IMR-90 (cell line): ENCODE data around the gene MAK. TPM values are rescaled to one million over a fixed set of nuclear protein-coding genes. Genes with fewer than 3 reads are reported as not detected.
A peak's percentile ranks its signal among the peaks of the same experiment; 100 is the strongest.

Source experiments
- ATAC-seq: fragments of 200-7000 bp; cut with Tn5 transposase; 2 replicates; pipeline ENCODE4 v1.9.1; 2020; ENCODE audit warnings: low read depth, mild to moderate bottlenecking, moderate library complexity
- BruUV-seq: library from RNA; stranded (reverse); fragments of 400-500 nt; replicated peaks from 2 replicates; lab custom pipeline; 2021; lab: Mats Ljungman, UMichigan
- CTCF ChIA-PET: fragments of 300-600 bp; formaldehyde crosslinking; extraction: SDS; loops from one replicate; lab custom pipeline; 2021; ENCODE audit warnings: antibody characterized with exemption; lab: Yijun Ruan, JAX
- POLR2A ChIA-PET: fragments of 300-600 bp; sonication (Branson Sonifier 250); formaldehyde crosslinking; loops from one replicate; lab custom pipeline; 2022; ENCODE audit warnings: antibody characterized with exemption; ENCODE audit not compliant: unreplicated experiment; lab: Charles Lee
- DNase-seq: peaks from one replicate; pipeline ENCODE4 v3.0.0; 2013
- H2AFZ ChIP-seq: replicated peaks from 2 replicates; pipeline ENCODE3; 2013; ENCODE audit warnings: low read length, mild to moderate bottlenecking; ENCODE audit not compliant: poor library complexity
- H2AK5ac ChIP-seq: 2 replicates; pipeline ENCODE4 v1.6.1; 2013; ENCODE audit warnings: low read depth, low read length, inconsistent platforms
- H2AK9ac ChIP-seq: replicated peaks from 2 replicates; pipeline ENCODE3; 2013; ENCODE audit warnings: mild to moderate bottlenecking, low read depth, low read length, moderate library complexity; ENCODE audit not compliant: poor library complexity
- H2BK120ac ChIP-seq: 2 replicates; pipeline ENCODE4 v1.6.1; 2013; ENCODE audit warnings: low read depth, low read length, inconsistent platforms
- H2BK15ac ChIP-seq: 3 replicates; pipeline ENCODE4 v1.6.1; 2013; ENCODE audit warnings: low read depth, low read length, inconsistent platforms
- H2BK20ac ChIP-seq: 2 replicates; pipeline ENCODE4 v1.6.1; 2013; ENCODE audit warnings: low read depth, mild to moderate bottlenecking, inconsistent platforms, low read length, moderate library complexity
- H2BK5ac ChIP-seq: 2 replicates; pipeline ENCODE4 v1.6.1; 2013; ENCODE audit warnings: mild to moderate bottlenecking, low read depth, low read length, inconsistent platforms; ENCODE audit not compliant: poor library complexity, severe bottlenecking
- H3K14ac ChIP-seq: replicated peaks from 2 replicates; pipeline ENCODE4 v1.6.1; 2013; ENCODE audit warnings: low read depth, low read length, inconsistent platforms
- H3K18ac ChIP-seq: 2 replicates; pipeline ENCODE4 v1.6.1; 2013; ENCODE audit warnings: low read depth, low read length, control low read depth
- H3K23ac ChIP-seq: 2 replicates; pipeline ENCODE4 v1.6.1; 2013; ENCODE audit warnings: low read depth, low read length, inconsistent platforms
- H3K27ac ChIP-seq: 2 replicates; pipeline ENCODE4 v1.5.1; 2013; ENCODE audit warnings: mild to moderate bottlenecking, control low read depth, low read length; ENCODE audit not compliant: insufficient read depth
- H3K27me3 ChIP-seq: 2 replicates; pipeline ENCODE4 v1.6.1; 2013; ENCODE audit warnings: low read length; ENCODE audit not compliant: control insufficient read depth, insufficient read depth
- H3K36me3 ChIP-seq: 2 replicates; pipeline ENCODE4 v1.6.1; 2013; ENCODE audit warnings: low read length, mixed read lengths; ENCODE audit not compliant: control insufficient read depth, insufficient read depth
- H3K4ac ChIP-seq: 2 replicates; pipeline ENCODE4 v1.6.1; 2013; ENCODE audit warnings: low read depth, low read length, inconsistent platforms
- H3K4me1 ChIP-seq: 2 replicates; pipeline ENCODE4 v1.6.1; 2013; ENCODE audit warnings: low read length, mixed read lengths; ENCODE audit not compliant: control insufficient read depth, insufficient read depth
- H3K4me2 ChIP-seq: 2 replicates; pipeline ENCODE4 v1.6.1; 2013; ENCODE audit warnings: low read depth, mild to moderate bottlenecking, control low read depth, low read length, moderate library complexity
- H3K4me3 ChIP-seq: 2 replicates; pipeline ENCODE4 v1.5.1; 2013; ENCODE audit warnings: low read depth, mild to moderate bottlenecking, control low read depth, low read length, moderate library complexity; ENCODE audit not compliant: insufficient read depth
- H3K56ac ChIP-seq: 2 replicates; pipeline ENCODE4 v1.6.1; 2013; ENCODE audit warnings: low read length, inconsistent platforms; ENCODE audit not compliant: insufficient read depth; ENCODE audit errors: extremely low read depth
- H3K79me1 ChIP-seq, 2 experiments: 2 replicates each; pipeline ENCODE4 v1.6.1; 2013; ENCODE audit warnings: low read length in 2 of 2, inconsistent platforms in 1 of 2, low read depth in 1 of 2
- H3K9ac ChIP-seq: 2 replicates; pipeline ENCODE4 v1.6.1; 2013; ENCODE audit warnings: low read depth, low read length, control low read depth
- H3K9me1 ChIP-seq: 2 replicates; pipeline ENCODE4 v1.6.1; 2013; ENCODE audit warnings: low read length, inconsistent platforms; ENCODE audit not compliant: insufficient read depth
- H3K9me3 ChIP-seq: 2 replicates; pipeline ENCODE4 v1.6.1; 2013; ENCODE audit warnings: low read length; ENCODE audit not compliant: control insufficient read depth, insufficient read depth
- H4K20me1 ChIP-seq: 2 replicates; pipeline ENCODE4 v1.6.1; 2013; ENCODE audit warnings: low read length, inconsistent platforms; ENCODE audit not compliant: insufficient read depth
- H4K5ac ChIP-seq: 2 replicates; pipeline ENCODE4 v1.6.1; 2013; ENCODE audit warnings: mild to moderate bottlenecking, low read depth, low read length, control low read depth
- H4K8ac ChIP-seq, 2 experiments: 2 replicates each; pipeline ENCODE4 v1.6.1; 2013; ENCODE audit warnings: low read depth in 2 of 2, low read length in 2 of 2, control low read depth in 1 of 2, inconsistent platforms in 1 of 2
- H4K91ac ChIP-seq: 2 replicates; pipeline ENCODE4 v1.6.1; 2013; ENCODE audit warnings: low read depth, low read length, inconsistent platforms; ENCODE audit not compliant: insufficient read depth
- CEBPB ChIP-seq: IDR thresholded peaks from 2 replicates; pipeline ENCODE4 v1.6.1; 2012; ENCODE audit warnings: low read depth, low read length, improper control_type of control experiment
- MAFK ChIP-seq: IDR thresholded peaks from 2 replicates; pipeline ENCODE4 v1.6.1; 2012; ENCODE audit warnings: low read depth, low read length, improper control_type of control experiment
- NFE2L2 ChIP-seq: fragments of 150-350 bp; IDR thresholded peaks from 2 replicates; pipeline ENCODE4 v1.6.1; 2016; ENCODE audit warnings: low read depth, mild to moderate bottlenecking, low read length
- USF2 ChIP-seq: fragments of 150-350 bp; IDR thresholded peaks from 2 replicates; pipeline ENCODE4 v1.6.1; 2017; ENCODE audit warnings: mild to moderate bottlenecking, antibody characterized with exemption, low read length, low read depth
- WGBS, 2 experiments: methylation state at CpG; one replicate each; pipeline versions ENCODE4 v1.1.5 to v1.1.7; 2013; ENCODE audit warnings: missing lambda C conversion rate in 2 of 2; ENCODE audit not compliant: insufficient read length in 1 of 2; ENCODE audit errors: extremely low coverage in 2 of 2; 5-methylcytosine and 5-hydroxymethylcytosine counted together
- dilution Hi-C: fragments of 300-500 bp; cut with HindIII; formaldehyde crosslinking; loops from one replicate; pipeline ENCODE4 v1.14.3; 2018; ENCODE audit warnings: low sequenced_read_pairs; ENCODE audit not compliant: unreplicated experiment
- in situ Hi-C: fragments of 300-500 bp; cut with MboI; formaldehyde crosslinking; loops from 3 replicates; pipeline ENCODE4 v1.14.3; 2019; ENCODE audit warnings: low sequenced_read_pairs, inconsistent platforms, mixed read lengths
- intact Hi-C: fragments of 100-400 bp; cut with micrococcal nuclease; formaldehyde crosslinking; loops from 2 replicates; pipeline ENCODE4 v1.10.0; 2022
- polyA plus RNA-seq, 3 experiments: library from polyadenylated mRNA; depleted of rRNA; stranded (reverse); fragments of >200 nt; gene quantifications; 2 replicates each; pipeline ENCODE4 v1.2.3, GENCODE V29; 2012; ENCODE audit warnings: low replicate concordance in 1 of 3
- total RNA-seq: library from RNA; depleted of rRNA; stranded (reverse); fragments of >200 nt; gene quantifications from 2 replicates; pipeline ENCODE4 v1.2.3, GENCODE V29; 2012
- TF ChIP-seq, protein P1 (sequence below): conservative IDR thresholded peaks from 2 replicates; pipeline ENCODE4 v1.5.1; 2012; ENCODE audit warnings: mild to moderate bottlenecking, low read depth, low read length, improper control_type of control experiment

Gene MAK
- total and polyA plus RNA-seq, 2 of the 4 experiments (the other 2 are of a cell fraction), result not detected

DNA sequence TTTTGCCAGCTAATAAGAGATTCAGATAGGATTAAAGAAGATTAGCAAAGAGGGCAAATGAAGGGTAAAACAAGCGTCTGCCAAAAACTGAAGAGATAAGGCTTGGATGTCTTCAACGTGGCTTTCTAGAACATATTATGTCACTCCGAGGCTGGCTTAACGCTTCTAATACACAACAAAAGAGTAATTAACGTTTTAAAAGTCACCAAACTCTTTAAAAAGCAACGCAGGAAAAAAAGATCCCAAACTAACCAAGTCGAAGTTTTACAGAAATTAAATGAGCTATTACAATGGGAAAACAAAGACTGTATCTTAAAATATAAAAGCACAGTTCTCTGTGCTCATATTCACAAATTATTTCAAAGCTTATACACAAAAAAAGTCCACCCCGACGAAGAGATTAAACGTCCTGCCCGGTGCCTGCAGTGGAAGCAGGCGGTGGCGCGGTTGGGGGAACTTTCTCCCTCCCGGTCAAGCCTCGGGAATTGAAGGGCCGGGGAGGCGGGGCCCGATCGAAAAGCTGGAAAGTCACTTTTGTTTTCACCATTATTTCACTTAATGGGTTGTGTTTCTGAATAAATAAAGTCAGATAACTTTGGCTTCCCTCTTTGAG is 1.2 kb downstream of the MAK start:
- in situ Hi-C loops, result loop anchor here (25.0 kb wide), 1 partner anchor 675 kb away; no protein-coding TSS in a partner anchor
- Histone ChIP-seq H3K4me1 (peaks cover 3% of the 10 kb centered on the region; the same call in 1 of the 2 replicates), H3K14ac (no peak overlapping the region), H3K27me3 (peaks cover 30% of the 10 kb centered on the region), H3K4me3 (no peak overlapping the region; the same call in 1 of the 2 replicates), H2BK20ac (no peak overlapping the region), H3K4me2 (peak overlapping the region; percentile 95), H2BK120ac (no peak overlapping the region), H4K20me1 (no peaks in the 10 kb centered on the region), H3K4ac (no peak overlapping the region), H2BK15ac (no peak overlapping the region), H3K27ac (no peak overlapping the region), H3K36me3 (no peaks in the 10 kb centered on the region), H2AFZ (no peak overlapping the region), H4K91ac (no peak overlapping the region), H4K5ac (no peak overlapping the region), H3K9ac (no peak overlapping the region), H3K9me1 (no peaks in the 10 kb centered on the region), H3K23ac (no peak overlapping the region), H2AK9ac (no peak overlapping the region), H3K56ac (no peak overlapping the region), H2AK5ac (no peak overlapping the region), H3K79me1 (no peaks in the 10 kb centered on the region), H4K8ac (no peak overlapping the region), H3K9me3 (no peaks in the 10 kb centered on the region), H3K18ac (no peak overlapping the region), H2BK5ac (no peak overlapping the region)
- POLR2A ChIA-PET, result no interaction called here
- no peak for ATAC-seq
- no CpG with 5 or more reads among the region's 20 CpGs for WGBS, 2 experiments
- dilution Hi-C loops, result no loop called here
- intact Hi-C loops, result loop anchor here (5.0 kb wide), 1 partner anchor 230 kb away; no protein-coding TSS in a partner anchor
- no peak for DNase-seq
- CTCF ChIA-PET, result no interaction called here
- BruUV-seq, result no TSS peak
- TF ChIP-seq, protein P1, sequence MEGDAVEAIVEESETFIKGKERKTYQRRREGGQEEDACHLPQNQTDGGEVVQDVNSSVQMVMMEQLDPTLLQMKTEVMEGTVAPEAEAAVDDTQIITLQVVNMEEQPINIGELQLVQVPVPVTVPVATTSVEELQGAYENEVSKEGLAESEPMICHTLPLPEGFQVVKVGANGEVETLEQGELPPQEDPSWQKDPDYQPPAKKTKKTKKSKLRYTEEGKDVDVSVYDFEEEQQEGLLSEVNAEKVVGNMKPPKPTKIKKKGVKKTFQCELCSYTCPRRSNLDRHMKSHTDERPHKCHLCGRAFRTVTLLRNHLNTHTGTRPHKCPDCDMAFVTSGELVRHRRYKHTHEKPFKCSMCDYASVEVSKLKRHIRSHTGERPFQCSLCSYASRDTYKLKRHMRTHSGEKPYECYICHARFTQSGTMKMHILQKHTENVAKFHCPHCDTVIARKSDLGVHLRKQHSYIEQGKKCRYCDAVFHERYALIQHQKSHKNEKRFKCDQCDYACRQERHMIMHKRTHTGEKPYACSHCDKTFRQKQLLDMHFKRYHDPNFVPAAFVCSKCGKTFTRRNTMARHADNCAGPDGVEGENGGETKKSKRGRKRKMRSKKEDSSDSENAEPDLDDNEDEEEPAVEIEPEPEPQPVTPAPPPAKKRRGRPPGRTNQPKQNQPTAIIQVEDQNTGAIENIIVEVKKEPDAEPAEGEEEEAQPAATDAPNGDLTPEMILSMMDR, result no peak
- TF ChIP-seq CEBPB (no peak), MAFK (no peak), USF2 (no peak), NFE2L2 (no peak)
